Measurements from ENCODE around the gene QSOX2. TPM values are rescaled to one million over a fixed set of nuclear protein-coding genes. Genes with fewer than 3 reads are reported as not detected.

Gene QSOX2
- total RNA-seq, 1 experiment from 2014 or later = 20.5 TPM

DNA sequence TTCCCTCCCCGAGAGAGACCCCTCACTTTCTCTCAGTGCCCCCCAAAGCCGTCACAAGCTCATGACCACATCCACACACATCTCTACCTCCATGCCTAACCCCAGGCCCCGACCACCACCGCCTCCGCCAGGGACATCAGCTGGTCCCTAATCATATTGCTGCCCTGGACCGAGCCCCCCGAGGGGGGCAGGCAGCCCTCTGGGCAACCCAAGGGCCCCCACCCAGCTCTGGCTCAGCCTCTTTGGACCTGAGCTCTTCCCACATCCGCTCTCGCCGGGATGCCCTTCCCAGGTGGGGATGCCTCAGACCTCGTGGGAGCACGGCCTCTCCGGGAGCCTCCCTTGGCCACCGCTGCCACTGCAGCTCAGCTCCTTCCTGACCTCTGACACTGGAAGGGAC, 59.2 kb downstream of the QSOX2 start:
- peaks cover 72% of the 10 kb centered on the region for H3K27me3 Mint-ChIP-seq (ENCODE audit: unreplicated experiment)

DNA sequence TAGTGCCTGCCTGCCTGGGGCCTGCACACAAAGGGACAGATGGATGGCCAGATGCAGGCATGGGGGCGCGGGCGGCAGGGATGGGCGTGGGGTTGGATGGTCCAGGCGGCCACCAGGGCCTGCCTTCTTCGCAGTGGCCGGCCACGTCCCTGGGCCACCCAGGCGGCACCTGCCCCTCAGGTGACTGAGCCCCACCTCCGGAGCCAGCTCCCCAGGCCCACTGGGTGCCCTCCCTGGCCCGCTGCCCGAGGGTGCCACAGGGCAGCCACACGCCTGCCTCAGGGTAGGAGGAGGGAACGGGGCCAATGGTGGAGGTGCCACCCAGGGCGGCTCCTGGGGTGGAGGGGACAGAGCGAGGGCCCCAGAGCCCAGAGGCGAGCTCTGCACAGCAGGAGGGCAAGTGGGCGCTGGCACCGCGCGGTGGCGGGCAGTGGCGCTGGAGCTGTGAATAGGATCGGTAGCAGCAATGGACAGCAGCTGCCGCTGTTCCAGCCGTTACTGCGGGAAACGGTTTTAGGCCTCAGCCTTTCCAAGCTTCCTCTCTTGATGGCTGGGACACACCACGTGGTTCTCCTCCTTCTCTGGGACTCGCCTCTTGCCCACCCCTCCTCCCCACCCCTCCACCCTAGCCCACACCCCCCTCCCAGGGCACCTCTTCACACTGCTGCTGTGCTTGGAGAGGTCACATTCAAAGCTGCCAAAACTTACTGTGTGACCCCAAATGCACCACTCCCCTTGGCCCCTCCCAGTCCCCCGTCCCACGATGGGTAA, 59.8 kb downstream of the QSOX2 start:
- H3K36me3 Mint-ChIP-seq (ENCODE audit: insufficient read depth, unreplicated experiment) = no peaks in the 10 kb centered on the region
- H3K27ac Mint-ChIP-seq (ENCODE audit: unreplicated experiment) = no peak overlapping the region
- TF ChIP-seq, protein P1, sequence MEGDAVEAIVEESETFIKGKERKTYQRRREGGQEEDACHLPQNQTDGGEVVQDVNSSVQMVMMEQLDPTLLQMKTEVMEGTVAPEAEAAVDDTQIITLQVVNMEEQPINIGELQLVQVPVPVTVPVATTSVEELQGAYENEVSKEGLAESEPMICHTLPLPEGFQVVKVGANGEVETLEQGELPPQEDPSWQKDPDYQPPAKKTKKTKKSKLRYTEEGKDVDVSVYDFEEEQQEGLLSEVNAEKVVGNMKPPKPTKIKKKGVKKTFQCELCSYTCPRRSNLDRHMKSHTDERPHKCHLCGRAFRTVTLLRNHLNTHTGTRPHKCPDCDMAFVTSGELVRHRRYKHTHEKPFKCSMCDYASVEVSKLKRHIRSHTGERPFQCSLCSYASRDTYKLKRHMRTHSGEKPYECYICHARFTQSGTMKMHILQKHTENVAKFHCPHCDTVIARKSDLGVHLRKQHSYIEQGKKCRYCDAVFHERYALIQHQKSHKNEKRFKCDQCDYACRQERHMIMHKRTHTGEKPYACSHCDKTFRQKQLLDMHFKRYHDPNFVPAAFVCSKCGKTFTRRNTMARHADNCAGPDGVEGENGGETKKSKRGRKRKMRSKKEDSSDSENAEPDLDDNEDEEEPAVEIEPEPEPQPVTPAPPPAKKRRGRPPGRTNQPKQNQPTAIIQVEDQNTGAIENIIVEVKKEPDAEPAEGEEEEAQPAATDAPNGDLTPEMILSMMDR (IDR thresholded peaks at IDR 0.05; ENCODE audit: unreplicated experiment) = no peak
- no peak overlapping the region for H3K4me3 Mint-ChIP-seq (ENCODE audit: low read depth, unreplicated experiment)
- H3K4me1 Mint-ChIP-seq (ENCODE audit: low read depth, unreplicated experiment) = no peaks in the 10 kb centered on the region
- CTCF ChIA-PET = interaction anchor here (0.6 kb wide), 1 partner anchor 12 kb away, joined by 3 read pairs; no protein-coding TSS in a partner anchor
- no peaks in the 10 kb centered on the region for H3K9me3 Mint-ChIP-seq (ENCODE audit: low read depth, unreplicated experiment)
- BruUV-seq (replicated peaks) = no TSS peak
- DNase-seq = no peak
- peaks cover 72% of the 10 kb centered on the region for H3K27me3 Mint-ChIP-seq (ENCODE audit: unreplicated experiment)
- intact Hi-C loops (cut with micrococcal nuclease; ENCODE audit: unreplicated experiment) = no loop called here

More for the DNA sequence above, 59.2 kb downstream of the QSOX2 start:
- TF ChIP-seq, protein P1 (IDR thresholded peaks at IDR 0.05; ENCODE audit: unreplicated experiment) = no peak
- no peaks in the 10 kb centered on the region for H3K4me1 Mint-ChIP-seq (ENCODE audit: low read depth, unreplicated experiment)
- no TSS peak for BruUV-seq (replicated peaks)
- H3K4me3 Mint-ChIP-seq (ENCODE audit: low read depth, unreplicated experiment) = no peak overlapping the region
- H3K9me3 Mint-ChIP-seq (ENCODE audit: low read depth, unreplicated experiment) = no peaks in the 10 kb centered on the region
- intact Hi-C loops (cut with micrococcal nuclease; ENCODE audit: unreplicated experiment) = no loop called here
- CTCF ChIA-PET = no interaction called here
- no peaks in the 10 kb centered on the region for H3K36me3 Mint-ChIP-seq (ENCODE audit: insufficient read depth, unreplicated experiment)
- H3K27ac Mint-ChIP-seq (ENCODE audit: unreplicated experiment) = no peak overlapping the region
- DNase-seq = no peak

DNA sequence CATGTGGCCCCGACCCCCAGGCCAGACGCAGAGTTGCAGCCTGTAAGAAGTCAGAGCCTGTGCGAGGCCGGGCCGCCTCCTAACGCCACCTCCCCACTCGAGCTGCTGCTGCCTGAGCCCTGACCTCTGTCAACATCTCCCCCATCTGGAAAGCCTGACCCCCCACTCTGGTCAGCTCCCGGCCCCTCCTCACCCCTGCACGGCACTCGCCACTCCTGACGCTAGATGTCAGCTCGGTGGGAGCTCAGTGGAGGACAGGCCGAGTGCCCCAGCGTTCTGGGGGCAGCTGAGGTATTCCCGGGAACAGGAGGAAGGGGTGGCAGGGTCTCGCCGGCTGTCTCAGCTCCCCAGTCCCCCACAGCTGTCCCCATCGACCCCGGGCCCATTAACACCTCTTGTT, 60.5 kb downstream of the QSOX2 start:
- CTCF ChIA-PET = no interaction called here
- intact Hi-C loops (cut with micrococcal nuclease; ENCODE audit: unreplicated experiment) = no loop called here
- no peak for DNase-seq
- peaks cover 75% of the 10 kb centered on the region for H3K27me3 Mint-ChIP-seq (ENCODE audit: unreplicated experiment)
- H3K4me1 Mint-ChIP-seq (ENCODE audit: low read depth, unreplicated experiment) = no peaks in the 10 kb centered on the region
- H3K4me3 Mint-ChIP-seq (ENCODE audit: low read depth, unreplicated experiment) = no peak overlapping the region
- TF ChIP-seq, protein P1 (IDR thresholded peaks at IDR 0.05; ENCODE audit: unreplicated experiment) = no peak
- no peak overlapping the region for H3K27ac Mint-ChIP-seq (ENCODE audit: unreplicated experiment)
- H3K36me3 Mint-ChIP-seq (ENCODE audit: insufficient read depth, unreplicated experiment) = no peaks in the 10 kb centered on the region
- BruUV-seq (replicated peaks) = no TSS peak
- H3K9me3 Mint-ChIP-seq (ENCODE audit: low read depth, unreplicated experiment) = no peaks in the 10 kb centered on the region

DNA sequence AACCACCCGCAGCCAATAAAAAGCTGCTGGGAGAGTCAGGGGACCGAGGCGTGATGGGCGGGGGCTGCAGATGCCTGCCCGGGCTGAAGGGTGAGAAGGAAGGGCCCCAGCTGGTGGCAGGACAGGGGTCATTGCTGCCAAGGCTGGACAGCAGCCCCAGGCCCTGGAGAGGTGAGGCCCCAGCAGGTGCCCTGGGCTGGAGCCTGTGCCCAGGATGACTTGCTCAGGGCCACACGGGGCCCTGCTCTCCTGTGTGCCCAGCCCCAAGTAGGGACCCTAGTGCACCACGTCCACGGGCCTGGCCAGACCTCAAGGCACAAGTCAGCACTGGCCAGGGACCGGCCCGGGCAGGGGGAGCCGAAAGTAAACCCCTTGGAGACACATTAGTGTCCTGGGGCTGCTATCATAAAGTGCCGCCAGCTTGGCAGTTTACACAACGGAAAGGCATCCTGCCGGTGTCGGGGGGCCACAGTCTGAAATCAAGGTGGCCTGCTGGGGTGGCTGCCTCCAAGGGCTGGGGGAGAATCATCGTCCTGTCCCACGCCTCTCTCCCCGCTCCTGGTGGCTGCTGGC, 62.7 kb downstream of the QSOX2 start:
- H3K9me3 Mint-ChIP-seq (ENCODE audit: low read depth, unreplicated experiment) = no peaks in the 10 kb centered on the region
- no peak overlapping the region for H3K4me3 Mint-ChIP-seq (ENCODE audit: low read depth, unreplicated experiment)
- DNase-seq = no peak
- BruUV-seq (replicated peaks) = no TSS peak
- H3K27ac Mint-ChIP-seq (ENCODE audit: unreplicated experiment) = no peak overlapping the region
- no peaks in the 10 kb centered on the region for H3K36me3 Mint-ChIP-seq (ENCODE audit: insufficient read depth, unreplicated experiment)
- intact Hi-C loops (cut with micrococcal nuclease; ENCODE audit: unreplicated experiment) = no loop called here
- H3K27me3 Mint-ChIP-seq (ENCODE audit: unreplicated experiment) = peaks cover 92% of the 10 kb centered on the region
- TF ChIP-seq, protein P1 (IDR thresholded peaks at IDR 0.05; ENCODE audit: unreplicated experiment) = no peak
- H3K4me1 Mint-ChIP-seq (ENCODE audit: low read depth, unreplicated experiment) = no peaks in the 10 kb centered on the region
- CTCF ChIA-PET = no interaction called here

Measured in Calu3 (cell line).